Fibroblast of the aortic adventitia (primary cell): ENCODE results near the gene COA1. TPM values are rescaled to one million over a fixed set of nuclear protein-coding genes. Genes with fewer than 3 reads are reported as not detected.
"Not testable (repeated sequence)": the region's sequence is repeated elsewhere in the genome, so short reads cannot be mapped to it uniquely, and the experiment has no call there.

Experiments used
- DNase-seq: peaks from one replicate; pipeline ENCODE4 v3.0.0-alpha.2; 2010; ENCODE audit warnings: low read depth
- H3K4me3 ChIP-seq: 2 replicates; pipeline ENCODE4 v1.5.1; 2011; ENCODE audit warnings: low read depth, mild to moderate bottlenecking, control low read depth, low read length, moderate library complexity
- total RNA-seq: library from RNA; depleted of rRNA; stranded (reverse); fragments of >200 nt; gene quantifications from 2 replicates; pipeline ENCODE4 v1.2.3, GENCODE V29; 2012; ENCODE audit warnings: low replicate concordance
- TF ChIP-seq, protein P1 (sequence below): IDR thresholded peaks from 2 replicates; pipeline ENCODE4 v1.5.1; 2011; ENCODE audit warnings: mild to moderate bottlenecking, low read length, control low read depth, inconsistent platforms; ENCODE audit not compliant: insufficient read depth

The COA1 gene, protein sequence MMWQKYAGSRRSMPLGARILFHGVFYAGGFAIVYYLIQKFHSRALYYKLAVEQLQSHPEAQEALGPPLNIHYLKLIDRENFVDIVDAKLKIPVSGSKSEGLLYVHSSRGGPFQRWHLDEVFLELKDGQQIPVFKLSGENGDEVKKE
- total RNA-seq = 13.2 and 71.4 TPM in 2 replicates

DNA sequence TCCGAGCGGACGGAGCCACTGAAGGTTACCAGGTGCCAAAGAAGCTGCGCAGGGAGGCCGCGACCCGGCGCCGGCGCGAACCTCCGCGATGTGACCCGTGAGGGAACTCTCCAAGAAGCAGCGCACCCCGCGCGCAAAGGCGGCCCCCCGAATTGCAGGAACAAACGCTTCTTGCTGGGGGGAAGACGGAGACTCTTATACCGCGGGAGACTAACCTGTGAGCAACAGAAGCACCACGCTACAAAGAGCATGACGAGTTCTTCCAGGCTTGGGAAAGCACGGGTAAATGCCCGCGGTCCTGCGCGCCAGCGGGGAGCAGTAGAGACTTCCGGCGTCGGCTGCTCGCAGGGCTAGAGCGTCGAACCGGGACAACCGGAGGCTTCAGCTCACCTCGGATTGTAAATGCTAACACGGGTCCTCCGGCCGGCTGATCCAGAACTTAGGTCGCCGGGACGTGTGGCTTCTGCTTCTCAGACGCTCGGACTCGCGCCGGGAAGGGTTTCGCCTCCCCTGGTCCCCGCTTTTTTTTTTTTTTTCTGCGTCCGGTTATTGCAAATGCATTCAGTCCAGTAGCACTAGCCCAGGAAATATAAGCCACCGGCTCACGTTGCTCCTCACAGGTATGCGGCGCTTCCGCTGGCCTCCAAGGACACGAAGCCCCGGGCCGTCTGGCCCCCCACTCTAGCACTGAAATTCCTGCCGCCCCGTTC lies at the start of gene COA1:
Gene COA1, minus strand, starts transcription at position 310 of the 710 bp plus-strand sequence. CDS start 80,909 bp downstream, outside the sequence.
- DNase-seq = peak; percentile 93
- peak within 1 kb of the TSS; percentile 95 for H3K4me3 ChIP-seq
- TF ChIP-seq, protein P1, sequence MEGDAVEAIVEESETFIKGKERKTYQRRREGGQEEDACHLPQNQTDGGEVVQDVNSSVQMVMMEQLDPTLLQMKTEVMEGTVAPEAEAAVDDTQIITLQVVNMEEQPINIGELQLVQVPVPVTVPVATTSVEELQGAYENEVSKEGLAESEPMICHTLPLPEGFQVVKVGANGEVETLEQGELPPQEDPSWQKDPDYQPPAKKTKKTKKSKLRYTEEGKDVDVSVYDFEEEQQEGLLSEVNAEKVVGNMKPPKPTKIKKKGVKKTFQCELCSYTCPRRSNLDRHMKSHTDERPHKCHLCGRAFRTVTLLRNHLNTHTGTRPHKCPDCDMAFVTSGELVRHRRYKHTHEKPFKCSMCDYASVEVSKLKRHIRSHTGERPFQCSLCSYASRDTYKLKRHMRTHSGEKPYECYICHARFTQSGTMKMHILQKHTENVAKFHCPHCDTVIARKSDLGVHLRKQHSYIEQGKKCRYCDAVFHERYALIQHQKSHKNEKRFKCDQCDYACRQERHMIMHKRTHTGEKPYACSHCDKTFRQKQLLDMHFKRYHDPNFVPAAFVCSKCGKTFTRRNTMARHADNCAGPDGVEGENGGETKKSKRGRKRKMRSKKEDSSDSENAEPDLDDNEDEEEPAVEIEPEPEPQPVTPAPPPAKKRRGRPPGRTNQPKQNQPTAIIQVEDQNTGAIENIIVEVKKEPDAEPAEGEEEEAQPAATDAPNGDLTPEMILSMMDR = peak; percentile 20

DNA sequence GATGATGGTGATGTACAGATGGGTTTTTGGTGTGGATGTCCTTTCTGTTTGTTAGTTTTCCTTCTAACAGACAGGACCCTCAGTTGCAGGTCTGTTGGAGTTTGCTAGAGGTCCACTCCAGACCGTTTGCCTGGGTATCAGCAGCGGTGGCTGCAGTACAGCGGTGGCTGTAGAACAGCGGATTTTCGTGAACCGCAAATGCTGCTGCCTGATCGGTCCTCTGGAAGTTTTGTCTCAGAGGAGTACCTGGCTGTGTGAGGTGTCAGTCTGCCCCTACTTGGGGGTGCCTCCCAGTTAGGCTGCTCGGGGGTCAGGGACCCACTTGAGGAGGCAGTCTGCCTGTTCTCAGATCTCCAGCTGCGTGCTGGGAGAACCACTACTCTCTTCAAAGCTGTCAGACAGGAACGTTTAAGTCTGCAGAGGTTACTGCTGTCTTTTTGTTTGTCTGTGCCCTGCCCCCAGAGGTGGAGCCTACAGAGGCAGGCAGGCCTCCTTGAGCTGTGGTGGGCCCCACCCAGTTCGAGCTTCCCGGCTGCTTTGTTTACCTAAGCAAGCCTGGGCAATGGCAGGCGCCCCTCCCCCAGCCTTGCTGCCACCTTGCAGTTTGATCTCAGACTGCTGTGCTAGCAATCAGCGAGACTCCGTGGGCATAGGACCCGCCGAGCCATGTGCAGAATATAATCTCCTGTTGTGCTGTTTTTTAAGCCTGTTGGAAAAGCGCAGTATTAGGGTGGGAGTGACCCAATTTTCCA lies 49.1 kb upstream of the COA1 start:
- not testable (repeated sequence) for DNase-seq, H3K4me3 ChIP-seq

DNA sequence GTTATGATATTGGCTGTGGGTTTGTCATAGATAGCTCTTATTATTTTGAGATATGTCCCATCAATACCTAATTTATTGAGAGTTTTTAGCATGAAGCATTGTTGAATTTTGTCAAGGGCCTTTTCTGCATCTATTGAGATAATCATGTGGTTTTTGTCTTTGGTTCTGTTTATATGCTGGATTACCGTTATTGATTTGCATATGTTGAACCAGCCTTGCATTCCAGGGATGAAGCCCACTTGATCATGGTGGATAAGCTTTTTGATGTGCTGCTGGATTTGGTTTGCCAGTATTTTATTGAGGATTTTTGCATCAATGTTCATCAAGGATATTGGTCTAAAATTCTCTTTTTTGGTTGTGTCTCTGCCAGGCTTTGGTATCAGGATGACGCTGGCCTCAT lies 45.9 kb upstream of the COA1 start:
- not testable (repeated sequence) for H3K4me3 ChIP-seq, DNase-seq

DNA sequence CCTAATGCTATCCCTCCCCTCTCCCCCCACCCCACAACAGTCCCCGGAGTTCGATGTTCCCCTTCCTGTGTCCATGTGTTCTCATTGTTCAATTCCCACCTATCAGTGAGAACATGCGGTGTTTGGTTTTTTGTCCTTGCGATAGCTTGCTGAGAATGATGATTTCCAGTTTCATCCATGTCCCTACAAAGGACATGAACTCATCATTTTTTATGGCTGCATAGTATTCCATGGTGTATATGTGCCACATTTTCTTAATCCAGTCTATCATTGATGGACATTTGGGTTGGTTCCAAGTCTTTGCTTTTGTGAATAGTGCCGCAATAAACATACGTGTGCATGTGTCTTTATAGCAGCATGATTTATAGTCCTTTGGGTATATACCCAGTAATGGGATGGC lies 43.9 kb upstream of the COA1 start:
- H3K4me3 ChIP-seq, DNase-seq: not testable (repeated sequence)

DNA sequence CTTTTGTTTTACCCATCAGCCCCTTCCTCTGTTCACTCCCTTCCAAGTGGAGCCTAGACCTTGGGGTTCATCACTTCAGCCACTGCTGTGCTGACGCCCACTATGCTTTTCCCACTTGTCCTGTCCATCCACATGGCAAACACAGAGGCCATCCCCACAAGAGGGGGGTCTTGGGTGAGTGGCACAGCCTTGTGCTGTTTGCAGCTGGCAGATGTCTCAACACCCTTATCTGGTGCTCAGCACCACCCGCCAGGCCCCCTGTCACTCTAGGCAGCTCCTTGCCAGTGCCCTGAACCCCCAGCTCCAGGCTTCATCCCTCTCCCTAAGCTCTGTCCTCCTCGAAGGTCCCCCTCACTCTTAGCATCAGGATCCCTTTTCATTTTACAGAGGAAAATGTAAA lies 42.2 kb upstream of the COA1 start:
- TF ChIP-seq, protein P1 = no peak
- DNase-seq = no peak
- no peak overlapping the region for H3K4me3 ChIP-seq

DNA sequence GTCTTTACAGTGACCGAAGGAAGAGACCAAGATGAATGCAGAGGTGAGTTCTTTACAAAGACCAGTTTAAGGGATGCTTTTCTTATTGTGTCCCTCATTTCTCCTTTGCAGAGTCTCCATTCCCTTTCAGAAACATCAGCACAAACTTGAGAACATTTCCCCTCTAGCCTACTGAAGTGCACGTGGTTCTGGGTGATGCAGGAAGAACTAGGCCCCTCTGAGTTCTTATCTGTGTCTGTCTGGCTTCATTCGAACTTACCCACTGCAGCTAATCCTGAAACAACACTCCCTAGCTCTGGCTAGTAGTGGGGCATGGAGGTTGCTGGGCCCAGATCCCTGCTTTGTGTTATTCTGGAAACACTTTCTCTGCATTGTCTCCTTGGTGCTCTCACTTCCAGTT lies 41.8 kb upstream of the COA1 start:
- no peak for DNase-seq
- TF ChIP-seq, protein P1 = no peak
- H3K4me3 ChIP-seq = no peak overlapping the region

DNA sequence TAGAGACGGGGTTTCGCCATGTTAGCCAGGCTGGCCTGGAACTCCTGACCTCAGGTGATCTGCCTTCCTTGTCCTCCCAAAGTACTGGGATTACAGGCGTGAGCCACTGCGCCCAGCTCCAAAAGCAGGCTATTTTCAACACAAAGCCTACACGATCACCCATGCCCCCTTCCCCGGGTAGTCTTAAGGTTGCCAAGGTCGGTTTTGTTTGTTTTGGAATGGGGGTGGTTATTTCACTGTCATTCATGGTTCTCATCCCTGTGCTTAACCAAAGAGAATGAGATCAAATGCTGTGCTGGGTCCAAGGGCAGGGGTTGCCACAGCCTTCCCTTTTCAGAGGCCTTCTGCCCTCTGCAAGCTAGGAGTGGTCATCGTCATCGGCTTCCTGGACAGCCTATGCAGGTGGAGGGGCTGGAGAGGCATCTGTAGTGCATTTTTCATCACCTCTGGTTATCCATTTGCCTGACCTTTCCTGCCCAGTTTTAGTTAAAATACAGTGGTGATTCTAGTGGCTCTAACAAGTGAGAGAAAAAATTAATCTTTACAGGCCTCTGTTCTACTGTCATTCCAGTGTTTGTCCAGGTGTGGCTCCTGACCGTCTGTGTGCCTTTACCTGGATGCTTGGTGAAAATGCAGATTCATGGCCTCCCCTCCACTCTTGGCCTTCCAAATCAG lies 40.6 kb upstream of the COA1 start:
- no peak for DNase-seq
- H3K4me3 ChIP-seq = no peak overlapping the region
- TF ChIP-seq, protein P1 = no peak

DNA sequence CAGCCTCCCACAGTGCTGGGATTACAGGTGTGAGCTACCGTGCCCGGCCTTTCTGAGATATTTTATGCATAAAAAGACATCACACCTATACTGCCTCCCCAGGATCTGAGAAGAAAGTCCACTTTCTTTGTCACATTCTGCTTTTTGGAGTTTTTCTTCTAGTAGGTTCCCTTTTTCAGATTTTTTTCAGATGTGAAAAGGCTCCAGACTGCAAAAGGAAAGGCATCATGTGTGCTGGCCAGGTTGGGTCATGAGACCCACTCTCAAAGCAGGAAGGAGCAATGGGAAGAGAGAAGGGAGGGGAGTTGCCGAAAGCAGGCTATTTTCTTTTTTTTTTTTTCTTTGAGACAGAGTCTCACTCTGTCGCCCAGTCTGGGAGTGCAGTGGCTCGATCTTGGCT lies 40.0 kb upstream of the COA1 start:
- TF ChIP-seq, protein P1 = no peak
- DNase-seq = no peak
- no peak overlapping the region for H3K4me3 ChIP-seq
